ENCODE measurements around the gene AADAT. TPM values are rescaled to one million over a fixed set of nuclear protein-coding genes. Genes with fewer than 3 reads are reported as not detected.

The AADAT gene
- total and polyA plus RNA-seq, 4 donors = 10.2 to 38.4 (median 24.5) TPM

GRCh38 chr4:170026253-170027021 lies 63.3 kb downstream of the AADAT start, which contains the start of gene MFAP3L:
MFAP3L (minus strand) TSS chr4:170026395; CDS start chr4:170005877, 20,518 bp downstream.
- Histone ChIP-seq H3K27me3 (ENCODE audit: control insufficient read depth, insufficient read depth, low read length) (no peaks in the 10 kb centered on the region), H3K36me3 (ENCODE audit: control insufficient read depth, insufficient read depth, low read length) (no peaks in the 10 kb centered on the region), H3K4me1 (ENCODE audit: control insufficient read depth, insufficient read depth, low read length) (peaks cover 12% of the 10 kb centered on the region), H3K9me3 (ENCODE audit: control insufficient read depth, insufficient read depth, low read length) (no peaks in the 10 kb centered on the region), H3K27ac (ENCODE audit: low read depth, low read length) (peak within 1 kb of the TSS; percentile 87), H3K4me3 (ENCODE audit: low read depth, low read length) (peak within 1 kb of the TSS; percentile 78)
- under 1% methylated on average over 83 of the region's 86 CpGs for WGBS (ENCODE audit: insufficient coverage)
- DNase-seq (ENCODE audit: low read depth in 4 of 6, low spot score in 6 of 6) = peak in 5 of 6 donors; percentile 74 to 96 (median 86)

GRCh38 chr4:170025523-170026252 lies 64.1 kb downstream of the AADAT start:
- under 1% methylated on average over 74 of the region's 74 CpGs for WGBS (ENCODE audit: insufficient coverage)
- H3K4me1 ChIP-seq (ENCODE audit: control insufficient read depth, insufficient read depth, low read length) = peaks cover 12% of the 10 kb centered on the region
- no peak overlapping the region for H3K27ac ChIP-seq (ENCODE audit: low read depth, low read length)

GRCh38 chr4:170022211-170022610 lies 67.5 kb downstream of the AADAT start:
- no peaks in the 10 kb centered on the region for H3K27me3 ChIP-seq (ENCODE audit: control insufficient read depth, insufficient read depth, low read length)
- H3K9me3 ChIP-seq (ENCODE audit: control insufficient read depth, insufficient read depth, low read length) = no peaks in the 10 kb centered on the region
- H3K4me3 ChIP-seq (ENCODE audit: low read depth, low read length) = no peak overlapping the region
- no peak for DNase-seq (ENCODE audit: low read depth in 4 of 6, low spot score in 6 of 6)
- peaks cover 7% of the 10 kb centered on the region for H3K4me1 ChIP-seq (ENCODE audit: control insufficient read depth, insufficient read depth, low read length)
- H3K27ac ChIP-seq (ENCODE audit: low read depth, low read length) = no peak overlapping the region
- no peaks in the 10 kb centered on the region for H3K36me3 ChIP-seq (ENCODE audit: control insufficient read depth, insufficient read depth, low read length)
- WGBS (ENCODE audit: insufficient coverage) = 89% methylated on average over 1 of the region's 2 CpGs

More at GRCh38 chr4:170025523-170026252, 64.1 kb downstream of the AADAT start:
- no peaks in the 10 kb centered on the region for H3K27me3 ChIP-seq (ENCODE audit: control insufficient read depth, insufficient read depth, low read length)
- H3K9me3 ChIP-seq (ENCODE audit: control insufficient read depth, insufficient read depth, low read length) = no peaks in the 10 kb centered on the region
- H3K4me3 ChIP-seq (ENCODE audit: low read depth, low read length) = peak overlapping the region; percentile 68
- peak in 2 of 6 donors; percentile 55 to 71 for DNase-seq (ENCODE audit: low read depth in 4 of 6, low spot score in 6 of 6)
- H3K36me3 ChIP-seq (ENCODE audit: control insufficient read depth, insufficient read depth, low read length) = no peaks in the 10 kb centered on the region

- H3K9me3 ChIP-seq (ENCODE audit: control insufficient read depth, insufficient read depth, low read length) = no peaks in the 10 kb centered on the region
- peaks cover 11% of the 10 kb centered on the region for H3K4me1 ChIP-seq (ENCODE audit: control insufficient read depth, insufficient read depth, low read length)
- no peak overlapping the region for H3K4me3 ChIP-seq (ENCODE audit: low read depth, low read length)
- no peak for DNase-seq (ENCODE audit: low read depth in 4 of 6, low spot score in 6 of 6)
- H3K27me3 ChIP-seq (ENCODE audit: control insufficient read depth, insufficient read depth, low read length) = no peaks in the 10 kb centered on the region
- no peak overlapping the region for H3K27ac ChIP-seq (ENCODE audit: low read depth, low read length)
- WGBS (ENCODE audit: insufficient coverage) = 80% methylated on average over 1 of the region's 3 CpGs
- no peaks in the 10 kb centered on the region for H3K36me3 ChIP-seq (ENCODE audit: control insufficient read depth, insufficient read depth, low read length)
These were observed 72.5 kb downstream of the AADAT start for GRCh38 chr4:170017252-170017651.

GRCh38 chr4:170015285-170015684 lies 74.5 kb downstream of the AADAT start:
- Histone ChIP-seq H3K9me3 (ENCODE audit: control insufficient read depth, insufficient read depth, low read length) (no peaks in the 10 kb centered on the region), H3K36me3 (ENCODE audit: control insufficient read depth, insufficient read depth, low read length) (no peaks in the 10 kb centered on the region), H3K4me3 (ENCODE audit: low read depth, low read length) (no peak overlapping the region), H3K27ac (ENCODE audit: low read depth, low read length) (no peak overlapping the region), H3K27me3 (ENCODE audit: control insufficient read depth, insufficient read depth, low read length) (no peaks in the 10 kb centered on the region), H3K4me1 (ENCODE audit: control insufficient read depth, insufficient read depth, low read length) (peaks cover 11% of the 10 kb centered on the region)
- peak in 2 of 6 donors; percentile 68 to 72 for DNase-seq (ENCODE audit: low read depth in 4 of 6, low spot score in 6 of 6)
- 55% methylated on average over 1 of the region's 4 CpGs for WGBS (ENCODE audit: insufficient coverage)

- peak in 2 of 6 donors; percentile 55 to 60 for DNase-seq (ENCODE audit: low read depth in 4 of 6, low spot score in 6 of 6)
- Histone ChIP-seq H3K27me3 (ENCODE audit: control insufficient read depth, insufficient read depth, low read length) (no peaks in the 10 kb centered on the region), H3K4me1 (ENCODE audit: control insufficient read depth, insufficient read depth, low read length) (peaks cover 11% of the 10 kb centered on the region), H3K4me3 (ENCODE audit: low read depth, low read length) (no peak overlapping the region), H3K9me3 (ENCODE audit: control insufficient read depth, insufficient read depth, low read length) (no peaks in the 10 kb centered on the region), H3K27ac (ENCODE audit: low read depth, low read length) (no peak overlapping the region), H3K36me3 (ENCODE audit: control insufficient read depth, insufficient read depth, low read length) (no peaks in the 10 kb centered on the region)
- WGBS (ENCODE audit: insufficient coverage) = 38% methylated on average over 2 of the region's 6 CpGs
These were observed 75.3 kb downstream of the AADAT start for GRCh38 chr4:170014359-170015011.

GRCh38 chr4:170012629-170012958 lies 77.2 kb downstream of the AADAT start:
- Histone ChIP-seq H3K27ac (ENCODE audit: low read depth, low read length) (no peak overlapping the region), H3K9me3 (ENCODE audit: control insufficient read depth, insufficient read depth, low read length) (no peaks in the 10 kb centered on the region), H3K4me1 (ENCODE audit: control insufficient read depth, insufficient read depth, low read length) (peaks cover 15% of the 10 kb centered on the region), H3K27me3 (ENCODE audit: control insufficient read depth, insufficient read depth, low read length) (no peaks in the 10 kb centered on the region), H3K4me3 (ENCODE audit: low read depth, low read length) (no peak overlapping the region), H3K36me3 (ENCODE audit: control insufficient read depth, insufficient read depth, low read length) (no peaks in the 10 kb centered on the region)
- no peak for DNase-seq (ENCODE audit: low read depth in 4 of 6, low spot score in 6 of 6)
- WGBS (ENCODE audit: insufficient coverage) = no CpG with 5 or more reads among the region's 2 CpGs

- peaks cover 15% of the 10 kb centered on the region for H3K4me1 ChIP-seq (ENCODE audit: control insufficient read depth, insufficient read depth, low read length)
- no peaks in the 10 kb centered on the region for H3K36me3 ChIP-seq (ENCODE audit: control insufficient read depth, insufficient read depth, low read length)
- H3K9me3 ChIP-seq (ENCODE audit: control insufficient read depth, insufficient read depth, low read length) = no peaks in the 10 kb centered on the region
- H3K27me3 ChIP-seq (ENCODE audit: control insufficient read depth, insufficient read depth, low read length) = no peaks in the 10 kb centered on the region
- WGBS (ENCODE audit: insufficient coverage) = 56% methylated on average over 5 of the region's 7 CpGs
- no peak overlapping the region for H3K27ac ChIP-seq (ENCODE audit: low read depth, low read length)
- peak in 1 of 6 donors; percentile 30 for DNase-seq (ENCODE audit: low read depth in 4 of 6, low spot score in 6 of 6)
- no peak overlapping the region for H3K4me3 ChIP-seq (ENCODE audit: low read depth, low read length)
These were observed 77.7 kb downstream of the AADAT start for GRCh38 chr4:170011921-170012628.
